Keratinocyte (primary cell): ENCODE results near the gene KLF5. TPM values are rescaled to one million over a fixed set of nuclear protein-coding genes. Genes with fewer than 3 reads are reported as not detected.

Experiments
- DNase-seq: peaks from one replicate; pipeline ENCODE4 v3.0.0-alpha.2; 2011; ENCODE audit warnings: low read depth, missing footprints, low spot score
- FAIRE-seq: peaks from 2 replicates; lab custom pipeline; 2011; peaks lifted over from hg19 to GRCh38; lab: Jason Lieb, UNC
- H2AFZ ChIP-seq: 2 replicates; pipeline ENCODE4 v1.6.0; 2012; ENCODE audit warnings: low read length, control low read depth, inconsistent platforms; ENCODE audit not compliant: control insufficient read depth
- H3K27ac ChIP-seq: 2 replicates; pipeline ENCODE4 v1.5.1; 2011; ENCODE audit warnings: low read length; ENCODE audit not compliant: control insufficient read depth, insufficient read depth
- H3K27me3 ChIP-seq: 3 replicates; pipeline ENCODE4 v1.6.0; 2011; ENCODE audit warnings: low read length; ENCODE audit not compliant: control insufficient read depth, insufficient read depth; ENCODE audit errors: extremely low read depth
- H3K36me3 ChIP-seq, 2 experiments: 2 replicates in 1 of 2; 3 replicates in 1 of 2; pipeline ENCODE4 v1.5.1; 2011; ENCODE audit warnings: low read length in 2 of 2, mild to moderate bottlenecking in 1 of 2; ENCODE audit not compliant: control insufficient read depth in 2 of 2, insufficient read depth in 2 of 2; ENCODE audit errors: extremely low read depth in 1 of 2
- H3K4me1 ChIP-seq: 3 replicates; pipeline ENCODE4 v1.5.1; 2011; ENCODE audit warnings: low read length; ENCODE audit not compliant: control insufficient read depth, insufficient read depth; ENCODE audit errors: extremely low read depth
- H3K4me2 ChIP-seq: 3 replicates; pipeline ENCODE4 v1.6.0; 2011; ENCODE audit warnings: low read depth, low read length; ENCODE audit not compliant: control insufficient read depth, insufficient read depth; ENCODE audit errors: extremely low read depth
- H3K4me3 ChIP-seq, 3 experiments: fragments of 200-600 bp in 1 of 3; sonication (generic) in 1 of 3; 2 replicates in 2 of 3; 3 replicates in 1 of 3; pipeline ENCODE4 v1.5.1; 2011 to 2016; ENCODE audit warnings: low read length in 3 of 3, mild to moderate bottlenecking in 3 of 3, control low read depth in 2 of 3, inconsistent platforms in 1 of 3, low read depth in 1 of 3, mixed read lengths in 1 of 3, mixed run types in 1 of 3, moderate library complexity in 1 of 3; ENCODE audit not compliant: control insufficient read depth in 2 of 3, insufficient read depth in 2 of 3; ENCODE audit errors: extremely low read depth in 1 of 3
- H3K79me2 ChIP-seq: 2 replicates; pipeline ENCODE4 v1.6.0; 2012; ENCODE audit warnings: low read length; ENCODE audit not compliant: control insufficient read depth, insufficient read depth
- H3K9ac ChIP-seq: 3 replicates; pipeline ENCODE4 v1.6.0; 2011; ENCODE audit warnings: low read length; ENCODE audit not compliant: control insufficient read depth, insufficient read depth; ENCODE audit errors: extremely low read depth
- H3K9me1 ChIP-seq: 3 replicates; pipeline ENCODE4 v1.6.0; 2011; ENCODE audit warnings: low read length; ENCODE audit not compliant: control insufficient read depth, insufficient read depth; ENCODE audit errors: extremely low read depth
- H3K9me3 ChIP-seq: 2 replicates; pipeline ENCODE4 v1.5.1; 2012; ENCODE audit warnings: low read depth, low read length; ENCODE audit not compliant: control insufficient read depth
- H4K20me1 ChIP-seq: 3 replicates; pipeline ENCODE4 v1.6.0; 2011; ENCODE audit warnings: low read length; ENCODE audit not compliant: control insufficient read depth, insufficient read depth; ENCODE audit errors: extremely low read depth
- CTCF ChIP-seq, 3 experiments: IDR thresholded peaks in 1 of 3; conservative IDR thresholded peaks in 1 of 3; optimal IDR thresholded peaks in 1 of 3; 2 replicates in 2 of 3; 3 replicates in 1 of 3; pipeline versions ENCODE3 to v1.5.1; 2011; ENCODE audit warnings: low read length in 3 of 3, mild to moderate bottlenecking in 3 of 3, moderate library complexity in 2 of 3, control low read depth in 1 of 3, inconsistent platforms in 1 of 3; ENCODE audit not compliant: insufficient read depth in 2 of 3; ENCODE audit errors: extremely low read depth in 1 of 3
- EZH2 ChIP-seq: IDR thresholded peaks from one replicate; pipeline ENCODE4 v1.6.1; 2012; ENCODE audit warnings: inconsistent platforms, mild to moderate bottlenecking, low read length, moderate library complexity
- dilution Hi-C: fragments of 300-500 bp; cut with MboI; formaldehyde crosslinking; loops from one replicate; pipeline ENCODE4 v1.7.0; 2020; ENCODE audit warnings: low sequenced_read_pairs; ENCODE audit not compliant: extremely low pct_ligation_motif_present
- polyA plus RNA-seq, 5 experiments: library from polyadenylated mRNA; depleted of rRNA in 3 of 5; stranded (reverse) in 3 of 5; stranded (forward) in 1 of 5; unstranded in 1 of 5; fragments of >200 nt; gene quantifications; 1 replicate in 1 of 5; 2 replicates in 3 of 5; 3 replicates in 1 of 5; pipeline versions ENCODE4 v1.2.1 to v1.2.3, GENCODE V29; 2011 to 2012; ENCODE audit warnings: missing spikeins in 2 of 5, low read depth in 1 of 5, low replicate concordance in 1 of 5

Gene KLF5
- polyA plus RNA-seq, 1 donor (not counting 4 experiments of a cell fraction or from before 2014, with no cell fraction given), result 162 TPM

- Histone ChIP-seq H3K36me3 (no peaks in the 10 kb centered on the region), H3K4me1 (peaks cover 2% of the 10 kb centered on the region), H3K27me3 (no peaks in the 10 kb centered on the region), H3K4me3 (no peak overlapping the region), H2AFZ (no peak overlapping the region), H3K79me2 (no peaks in the 10 kb centered on the region), H3K4me2 (no peak overlapping the region), H4K20me1 (no peaks in the 10 kb centered on the region), H3K9me3 (no peaks in the 10 kb centered on the region), H3K9ac (no peak overlapping the region), H3K9me1 (no peaks in the 10 kb centered on the region), H3K27ac (no peak overlapping the region)
- TF ChIP-seq EZH2 (no peak), CTCF (optimal IDR thresholded peaks at IDR 0.05 in 1 of 3, IDR thresholded peaks at IDR 0.05 in 1 of 3, conservative IDR thresholded peaks at IDR 0.05 in 1 of 3; ENCODE audit: extremely low read depth in 1 of 3, insufficient read depth in 2 of 3, low read length in 3 of 3) (no peak)
- dilution Hi-C loops, result no loop called here
- no peak for DNase-seq
- FAIRE-seq, result no peak
Measured at GRCh38 chr13:73101351-73102007, 42.7 kb downstream of the KLF5 start.

GRCh38 chr13:73103238-73103637 is 44.4 kb downstream of the KLF5 start:
- Histone ChIP-seq H3K27ac (no peak overlapping the region), H3K9me1 (no peaks in the 10 kb centered on the region), H3K79me2 (no peaks in the 10 kb centered on the region), H2AFZ (no peak overlapping the region), H3K4me1 (no peaks in the 10 kb centered on the region), H3K27me3 (no peaks in the 10 kb centered on the region), H3K36me3 (no peaks in the 10 kb centered on the region), H3K9me3 (no peaks in the 10 kb centered on the region), H4K20me1 (no peaks in the 10 kb centered on the region), H3K4me2 (no peak overlapping the region), H3K9ac (no peak overlapping the region), H3K4me3 (no peak overlapping the region)
- FAIRE-seq (no peak), DNase-seq (no peak)
- dilution Hi-C loops, result no loop called here
- TF ChIP-seq CTCF (optimal IDR thresholded peaks at IDR 0.05 in 1 of 3, IDR thresholded peaks at IDR 0.05 in 1 of 3, conservative IDR thresholded peaks at IDR 0.05 in 1 of 3; ENCODE audit: extremely low read depth in 1 of 3, insufficient read depth in 2 of 3, low read length in 3 of 3), result no peak
- TF ChIP-seq EZH2, result no peak
